Fibroblast of villous mesenchyme (primary cell): ENCODE data around the gene RFNG. TPM values are rescaled to one million over a fixed set of nuclear protein-coding genes. Genes with fewer than 3 reads are reported as not detected.

Experiments
- DNase-seq: peaks from one replicate; pipeline ENCODE4 v3.0.0-alpha.2; 2010; ENCODE audit warnings: low read depth
- H3K4me3 ChIP-seq: 2 replicates; pipeline ENCODE4 v1.5.1; 2011; ENCODE audit warnings: low read depth, mild to moderate bottlenecking, low read length
- total RNA-seq: library from RNA; depleted of rRNA; stranded (reverse); fragments of >200 nt; gene quantifications from 2 replicates; pipeline ENCODE4 v1.2.3, GENCODE V29; 2012
- TF ChIP-seq, protein P1 (sequence below): IDR thresholded peaks from 2 replicates; pipeline ENCODE4 v1.5.1; 2012; ENCODE audit warnings: low read depth, mild to moderate bottlenecking, low read length; ENCODE audit not compliant: insufficient read depth

Gene RFNG
- total RNA-seq, 1 donor: 47.5 TPM

- TF ChIP-seq, protein P1, sequence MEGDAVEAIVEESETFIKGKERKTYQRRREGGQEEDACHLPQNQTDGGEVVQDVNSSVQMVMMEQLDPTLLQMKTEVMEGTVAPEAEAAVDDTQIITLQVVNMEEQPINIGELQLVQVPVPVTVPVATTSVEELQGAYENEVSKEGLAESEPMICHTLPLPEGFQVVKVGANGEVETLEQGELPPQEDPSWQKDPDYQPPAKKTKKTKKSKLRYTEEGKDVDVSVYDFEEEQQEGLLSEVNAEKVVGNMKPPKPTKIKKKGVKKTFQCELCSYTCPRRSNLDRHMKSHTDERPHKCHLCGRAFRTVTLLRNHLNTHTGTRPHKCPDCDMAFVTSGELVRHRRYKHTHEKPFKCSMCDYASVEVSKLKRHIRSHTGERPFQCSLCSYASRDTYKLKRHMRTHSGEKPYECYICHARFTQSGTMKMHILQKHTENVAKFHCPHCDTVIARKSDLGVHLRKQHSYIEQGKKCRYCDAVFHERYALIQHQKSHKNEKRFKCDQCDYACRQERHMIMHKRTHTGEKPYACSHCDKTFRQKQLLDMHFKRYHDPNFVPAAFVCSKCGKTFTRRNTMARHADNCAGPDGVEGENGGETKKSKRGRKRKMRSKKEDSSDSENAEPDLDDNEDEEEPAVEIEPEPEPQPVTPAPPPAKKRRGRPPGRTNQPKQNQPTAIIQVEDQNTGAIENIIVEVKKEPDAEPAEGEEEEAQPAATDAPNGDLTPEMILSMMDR: no peak
- no peak overlapping the region for H3K4me3 ChIP-seq
- DNase-seq: no peak
Measured at GRCh38 chr17:82076018-82076784, 24.6 kb upstream of the RFNG start.

GRCh38 chr17:82073446-82073845 lies 21.8 kb upstream of the RFNG start:
- no peak for DNase-seq
- TF ChIP-seq, protein P1: no peak
- H3K4me3 ChIP-seq: no peak overlapping the region

GRCh38 chr17:82072827-82073226 lies 21.2 kb upstream of the RFNG start:
- TF ChIP-seq, protein P1: no peak
- H3K4me3 ChIP-seq: no peak overlapping the region
- DNase-seq: no peak

- no peak for DNase-seq
- H3K4me3 ChIP-seq: no peak overlapping the region
- TF ChIP-seq, protein P1: no peak
Measured at GRCh38 chr17:82070611-82071010, 19.0 kb upstream of the RFNG start.

- peak; percentile 60 for DNase-seq
- TF ChIP-seq, protein P1: no peak
- peak within 1 kb of the TSS; percentile 82 for H3K4me3 ChIP-seq
Measured at GRCh38 chr17:82065638-82066303, 14.2 kb upstream of the RFNG start, which contains the start of gene DUS1L. Gene DUS1L (minus strand): TSS chr17:82065804. CDS start chr17:82065059, 745 bp downstream.

DNA sequence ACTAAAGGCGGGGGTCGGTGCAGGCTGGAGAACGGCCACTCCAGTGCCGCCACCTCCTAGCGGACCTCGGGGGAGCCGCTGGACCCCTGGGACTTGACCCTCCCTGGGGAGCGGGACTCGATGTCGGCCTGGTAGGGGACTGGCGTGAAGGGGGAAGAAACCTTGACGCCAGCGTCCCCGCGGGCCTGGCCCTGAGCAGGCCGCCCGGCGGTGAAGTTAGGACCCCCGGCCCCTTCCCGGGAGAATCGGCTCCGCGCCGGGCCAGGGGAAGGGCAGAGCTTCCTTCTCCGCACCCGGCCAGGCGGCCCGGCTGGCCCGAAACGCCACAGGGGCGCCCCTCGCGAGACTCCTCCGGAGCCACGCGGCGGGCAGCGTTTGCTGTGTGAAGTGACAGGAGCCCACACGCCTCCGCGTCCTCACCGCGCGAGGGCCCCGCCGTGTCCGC lies 13.6 kb upstream of the RFNG start:
- H3K4me3 ChIP-seq: peak overlapping the region; percentile 82
- TF ChIP-seq, protein P1: no peak
- peak; percentile 51 for DNase-seq
